A673 (cell line): ENCODE data around the gene PXT1.

Experiments
- CTCF ChIP-seq: fragments of 300-800, 200-600 bp; sonication (generic); conservative IDR thresholded peaks from 2 replicates; pipeline ENCODE4 v1.5.1; 2017; ENCODE audit warnings: low read depth, mild to moderate bottlenecking, antibody characterized with exemption, low read length, moderate library complexity, mixed read lengths
- EZH2 ChIP-seq: fragments of 200-600 bp; sonication (generic); IDR thresholded peaks from 2 replicates; pipeline ENCODE4 v1.6.1; 2017; ENCODE audit warnings: borderline replicate concordance, low read depth, mild to moderate bottlenecking, mixed read lengths, antibody characterized with exemption, low read length; ENCODE audit not compliant: poor library complexity, severe bottlenecking

- no peak for TF ChIP-seq CTCF
- no peak for TF ChIP-seq EZH2
Observed at GRCh38 chr6:36399970-36400369, 42.7 kb downstream of the PXT1 start.
